Neural crest cell (in vitro differentiated cells): ENCODE measurements around the gene TNP1. TPM values are rescaled to one million over a fixed set of nuclear protein-coding genes. Genes with fewer than 3 reads are reported as not detected.

Experiments
- DNase-seq: peaks from one replicate; pipeline ENCODE4 v3.0.0; 2021; ENCODE audit warnings: low read depth, mixed read lengths, low spot score
- H3K27ac Mint-ChIP-seq: one replicate; pipeline ENCODE4 v1.8.0; 2021; ENCODE audit warnings: mild to moderate bottlenecking, mixed read lengths; ENCODE audit not compliant: unreplicated experiment
- H3K27me3 Mint-ChIP-seq: 2 replicates; pipeline ENCODE4 v1.8.0; 2021; ENCODE audit warnings: low read depth, mild to moderate bottlenecking, mixed read lengths
- H3K36me3 Mint-ChIP-seq: 2 replicates; pipeline ENCODE4 v1.8.0; 2021; ENCODE audit warnings: low read depth, mild to moderate bottlenecking, mixed read lengths
- H3K4me1 Mint-ChIP-seq: 2 replicates; pipeline ENCODE4 v1.8.0; 2021; ENCODE audit warnings: mixed read lengths
- H3K4me3 Mint-ChIP-seq: one replicate; pipeline ENCODE4 v1.8.0; 2021; ENCODE audit warnings: mild to moderate bottlenecking, mixed read lengths
- H3K9me3 Mint-ChIP-seq: 2 replicates; pipeline ENCODE4 v1.8.0; 2021; ENCODE audit warnings: mixed read lengths
- total RNA-seq: library from RNA; stranded (reverse); gene quantifications from 2 replicates; pipeline ENCODE4 v1.2.1, GENCODE V29; 2021
- TF ChIP-seq, protein P1 (sequence below): fragments of 200-600 bp; sonication (generic); conservative IDR thresholded peaks from 2 replicates; pipeline ENCODE4 v1.5.0; 2021; ENCODE audit warnings: antibody characterized with exemption, mild to moderate bottlenecking

Gene TNP1
- total RNA-seq, 1 donor from 2014 or later = not detected

DNA sequence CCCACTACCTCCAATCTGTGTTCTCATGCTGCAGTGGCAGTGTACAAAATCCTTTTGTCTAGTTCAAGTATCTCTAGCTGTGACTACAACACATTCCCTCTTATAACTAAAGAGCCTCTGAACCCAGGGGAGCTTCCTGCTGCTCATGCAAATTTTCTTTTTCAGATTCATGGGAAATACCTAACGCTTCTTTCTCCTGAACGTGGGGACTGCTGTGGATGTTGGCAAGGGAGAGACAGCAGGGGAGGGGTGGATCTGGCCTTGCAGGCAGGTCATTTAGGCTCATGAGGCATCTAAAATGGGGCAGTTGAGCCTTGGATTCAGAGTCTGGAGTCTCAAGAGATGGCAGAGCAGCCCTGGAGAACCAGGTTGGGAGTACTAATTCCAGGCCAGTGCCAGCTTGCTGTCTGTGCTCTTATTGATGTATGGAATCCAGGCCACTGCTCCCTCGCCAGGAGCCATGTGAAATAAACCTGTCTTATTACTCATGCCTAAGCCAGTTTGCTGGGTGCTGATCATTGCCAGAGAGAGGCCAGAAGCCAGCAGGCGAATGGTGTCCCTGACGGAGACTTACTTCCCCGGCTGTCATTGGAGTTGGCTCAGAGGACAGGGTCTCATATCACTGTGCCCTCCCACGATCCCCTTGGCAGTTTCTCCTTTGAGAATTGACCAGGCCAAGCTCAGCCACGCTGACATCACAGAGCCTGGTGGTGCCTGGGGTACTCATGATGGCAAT is 29.2 kb upstream of the TNP1 start:
- no peak overlapping the region for H3K27ac Mint-ChIP-seq
- H3K27me3 Mint-ChIP-seq = no peaks in the 10 kb centered on the region
- H3K4me3 Mint-ChIP-seq = no peak overlapping the region
- H3K9me3 Mint-ChIP-seq = peaks cover 8% of the 10 kb centered on the region
- DNase-seq = no peak
- H3K36me3 Mint-ChIP-seq = no peaks in the 10 kb centered on the region
- peaks cover 7% of the 10 kb centered on the region for H3K4me1 Mint-ChIP-seq
- TF ChIP-seq, protein P1, sequence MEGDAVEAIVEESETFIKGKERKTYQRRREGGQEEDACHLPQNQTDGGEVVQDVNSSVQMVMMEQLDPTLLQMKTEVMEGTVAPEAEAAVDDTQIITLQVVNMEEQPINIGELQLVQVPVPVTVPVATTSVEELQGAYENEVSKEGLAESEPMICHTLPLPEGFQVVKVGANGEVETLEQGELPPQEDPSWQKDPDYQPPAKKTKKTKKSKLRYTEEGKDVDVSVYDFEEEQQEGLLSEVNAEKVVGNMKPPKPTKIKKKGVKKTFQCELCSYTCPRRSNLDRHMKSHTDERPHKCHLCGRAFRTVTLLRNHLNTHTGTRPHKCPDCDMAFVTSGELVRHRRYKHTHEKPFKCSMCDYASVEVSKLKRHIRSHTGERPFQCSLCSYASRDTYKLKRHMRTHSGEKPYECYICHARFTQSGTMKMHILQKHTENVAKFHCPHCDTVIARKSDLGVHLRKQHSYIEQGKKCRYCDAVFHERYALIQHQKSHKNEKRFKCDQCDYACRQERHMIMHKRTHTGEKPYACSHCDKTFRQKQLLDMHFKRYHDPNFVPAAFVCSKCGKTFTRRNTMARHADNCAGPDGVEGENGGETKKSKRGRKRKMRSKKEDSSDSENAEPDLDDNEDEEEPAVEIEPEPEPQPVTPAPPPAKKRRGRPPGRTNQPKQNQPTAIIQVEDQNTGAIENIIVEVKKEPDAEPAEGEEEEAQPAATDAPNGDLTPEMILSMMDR = no peak

DNA sequence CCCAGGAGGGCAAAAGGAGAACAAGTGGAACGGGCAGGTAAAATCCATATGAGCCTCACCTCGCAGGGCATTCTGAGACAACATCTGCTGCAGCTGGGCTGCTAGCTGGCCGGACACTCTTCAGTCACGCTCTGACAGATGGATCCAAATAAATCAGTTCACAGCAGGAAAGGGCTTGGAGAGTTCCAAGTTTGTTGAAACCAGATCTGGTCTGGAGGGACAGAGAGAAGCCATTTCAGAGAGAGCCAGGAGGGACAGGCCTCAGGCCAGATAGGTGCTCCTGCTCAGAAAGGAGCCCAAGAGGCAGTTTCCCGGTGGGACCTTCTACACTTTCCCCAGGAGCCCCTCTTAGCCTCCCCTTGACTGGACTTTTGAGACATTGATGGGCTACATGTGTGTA is 28.2 kb upstream of the TNP1 start:
- DNase-seq = no peak
- no peak overlapping the region for H3K27ac Mint-ChIP-seq

DNA sequence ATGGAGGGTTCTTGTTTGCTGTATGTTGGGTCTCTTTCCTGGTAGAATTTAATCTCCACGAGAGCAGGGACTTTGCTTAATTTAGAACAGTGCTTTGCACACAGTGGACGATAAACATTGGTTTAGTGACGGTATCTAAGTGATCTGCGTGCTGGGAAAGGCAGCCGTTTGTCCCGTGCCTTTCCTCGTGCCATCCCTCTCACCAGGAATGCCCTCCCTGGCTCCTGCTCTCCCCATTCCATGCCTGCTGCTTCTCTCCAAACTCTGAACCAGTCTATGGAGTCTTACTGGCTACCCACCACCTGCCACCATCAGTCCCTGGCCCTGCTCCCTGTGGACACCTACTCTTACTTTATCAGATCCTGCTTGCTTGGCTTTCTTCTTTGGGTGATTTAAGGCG is 27.3 kb upstream of the TNP1 start:
- Mint-ChIP-seq H3K4me3 (no peak overlapping the region), H3K36me3 (no peaks in the 10 kb centered on the region), H3K27me3 (no peaks in the 10 kb centered on the region), H3K9me3 (peaks cover 8% of the 10 kb centered on the region), H3K27ac (peak overlapping the region; percentile 14), H3K4me1 (peaks cover 7% of the 10 kb centered on the region)
- TF ChIP-seq, protein P1 = no peak
- no peak for DNase-seq

More for the DNA sequence above, 28.2 kb upstream of the TNP1 start:
- TF ChIP-seq, protein P1 = no peak
- peaks cover 8% of the 10 kb centered on the region for H3K9me3 Mint-ChIP-seq
- H3K4me1 Mint-ChIP-seq = peaks cover 7% of the 10 kb centered on the region
- H3K36me3 Mint-ChIP-seq = no peaks in the 10 kb centered on the region
- H3K27me3 Mint-ChIP-seq = no peaks in the 10 kb centered on the region
- no peak overlapping the region for H3K4me3 Mint-ChIP-seq

DNA sequence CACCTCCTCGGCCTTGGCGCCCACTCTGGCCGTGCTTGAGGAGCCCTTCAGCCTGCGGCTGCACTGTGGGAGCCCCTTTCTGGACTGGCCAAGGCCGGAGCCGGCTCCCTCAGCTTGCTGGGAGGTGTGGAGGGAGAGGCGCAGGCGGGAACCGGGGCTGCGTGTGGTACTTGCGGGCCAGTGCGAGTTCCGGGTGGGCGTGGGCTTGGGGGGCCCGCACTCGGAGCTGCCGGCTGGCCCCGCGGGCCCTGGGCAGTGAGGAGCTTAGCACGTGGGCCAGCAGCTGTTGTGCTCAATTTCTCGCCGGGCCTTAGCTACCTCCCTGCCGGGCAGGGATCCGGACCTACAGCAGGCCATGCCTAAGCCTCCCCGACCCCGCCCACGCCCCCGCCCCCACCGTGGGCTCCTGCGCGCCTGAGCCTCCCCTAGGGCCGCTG is 25.3 kb upstream of the TNP1 start:
- TF ChIP-seq, protein P1 = no peak
- H3K27ac Mint-ChIP-seq = no peak overlapping the region
- no peaks in the 10 kb centered on the region for H3K36me3 Mint-ChIP-seq
- peaks cover 8% of the 10 kb centered on the region for H3K9me3 Mint-ChIP-seq
- DNase-seq = no peak
- H3K4me1 Mint-ChIP-seq = peaks cover 7% of the 10 kb centered on the region
- H3K27me3 Mint-ChIP-seq = no peaks in the 10 kb centered on the region
- no peak overlapping the region for H3K4me3 Mint-ChIP-seq

DNA sequence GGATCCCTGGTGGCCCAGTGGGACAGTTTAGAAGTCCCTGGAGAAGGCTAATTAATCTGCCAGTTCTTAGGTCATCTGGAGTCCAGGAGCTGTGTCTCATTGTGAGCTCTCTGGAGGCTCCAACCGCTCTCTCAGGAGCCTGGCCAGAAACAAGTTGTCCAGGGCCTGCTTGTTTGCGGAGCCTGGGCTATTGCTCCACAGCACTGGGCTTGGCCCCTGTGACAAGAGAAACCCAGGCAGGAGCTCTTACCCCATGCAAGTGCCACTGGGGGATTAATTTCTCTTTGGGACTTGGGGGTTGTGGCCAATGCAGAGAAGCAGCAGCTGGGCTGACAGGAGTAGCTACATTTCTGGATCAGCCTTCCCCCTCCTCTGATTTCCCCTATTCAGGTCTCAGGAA is 24.5 kb upstream of the TNP1 start:
- H3K27me3 Mint-ChIP-seq = no peaks in the 10 kb centered on the region
- H3K4me1 Mint-ChIP-seq = peaks cover 7% of the 10 kb centered on the region
- H3K27ac Mint-ChIP-seq = peak overlapping the region; percentile 92
- no peak overlapping the region for H3K4me3 Mint-ChIP-seq
- no peaks in the 10 kb centered on the region for H3K36me3 Mint-ChIP-seq
- H3K9me3 Mint-ChIP-seq = peaks cover 5% of the 10 kb centered on the region
- TF ChIP-seq, protein P1 = no peak
- no peak for DNase-seq
